Activated CD4-positive, alpha-beta memory T cell treated with anti-CD3 and anti-CD28 coated beads, Interleukin-2, amount 10 ng/mL, durations not matched to agents 7 days and 5 days (primary cell): ENCODE measurements around the gene ESPNL. TPM values are rescaled to one million over a fixed set of nuclear protein-coding genes. Genes with fewer than 3 reads are reported as not detected.
"Not testable (repeated sequence)": the region's sequence is repeated elsewhere in the genome, so short reads cannot be mapped to it uniquely, and the experiment has no call there.

Source experiments
- CTCF ChIA-PET: fragments of 350-600 bp; sonication (Branson Sonifier 250); formaldehyde crosslinking; loops from one replicate; lab custom pipeline; 2021; ENCODE audit warnings: antibody characterized with exemption, inconsistent platforms; lab: Charles Lee
- POLR2A ChIA-PET: fragments of 350-600 bp; sonication (Branson Sonifier 250); formaldehyde crosslinking; loops from one replicate; lab custom pipeline; 2021; ENCODE audit warnings: antibody characterized with exemption; lab: Charles Lee
- DNase-seq: peaks from one replicate; pipeline ENCODE4 v3.0.0-alpha.2; 2020
- H3K27ac Mint-ChIP-seq: one replicate; pipeline ENCODE4 v1.8.0; 2021; ENCODE audit warnings: mild to moderate bottlenecking, mixed read lengths
- H3K27me3 Mint-ChIP-seq: one replicate; pipeline ENCODE4 v1.8.0; 2021; ENCODE audit warnings: mixed read lengths
- H3K36me3 Mint-ChIP-seq: one replicate; pipeline ENCODE4 v1.8.0; 2021; ENCODE audit warnings: low read depth, mixed read lengths
- H3K4me1 Mint-ChIP-seq: one replicate; pipeline ENCODE4 v1.8.0; 2021; ENCODE audit warnings: mixed read lengths
- H3K4me3 Mint-ChIP-seq: one replicate; pipeline ENCODE4 v1.8.0; 2021; ENCODE audit warnings: mild to moderate bottlenecking, mixed read lengths
- H3K9me3 Mint-ChIP-seq: one replicate; pipeline ENCODE4 v1.8.0; 2021; ENCODE audit warnings: mixed read lengths
- total RNA-seq, 2 experiments: library from RNA; stranded (reverse); gene quantifications; one replicate each; pipeline ENCODE4 v1.2.3, GENCODE V29; 2021

The ESPNL gene
- total RNA-seq, 2 experiments from 2014 or later: 0.05 to 0.18 TPM

- POLR2A ChIA-PET, H3K27ac Mint-ChIP-seq, H3K4me3 Mint-ChIP-seq, DNase-seq, CTCF ChIA-PET, H3K9me3 Mint-ChIP-seq, H3K27me3 Mint-ChIP-seq: not testable (repeated sequence)
- Mint-ChIP-seq H3K4me1 (peaks cover 11% of the 10 kb centered on the region), H3K36me3 (peaks cover 48% of the 10 kb centered on the region)
Observed at GRCh38 chr2:238171072-238171431, 70.9 kb downstream of the ESPNL start.

GRCh38 chr2:238171575-238172187, 71.5 kb downstream of the ESPNL start:
- Mint-ChIP-seq H3K27ac (no peak overlapping the region), H3K27me3 (no peaks in the 10 kb centered on the region), H3K9me3 (no peaks in the 10 kb centered on the region), H3K4me1 (peaks cover 11% of the 10 kb centered on the region), H3K36me3 (peaks cover 52% of the 10 kb centered on the region), H3K4me3 (no peak overlapping the region)
- POLR2A ChIA-PET: no interaction called here
- DNase-seq: no peak
- CTCF ChIA-PET: no interaction called here

DNA sequence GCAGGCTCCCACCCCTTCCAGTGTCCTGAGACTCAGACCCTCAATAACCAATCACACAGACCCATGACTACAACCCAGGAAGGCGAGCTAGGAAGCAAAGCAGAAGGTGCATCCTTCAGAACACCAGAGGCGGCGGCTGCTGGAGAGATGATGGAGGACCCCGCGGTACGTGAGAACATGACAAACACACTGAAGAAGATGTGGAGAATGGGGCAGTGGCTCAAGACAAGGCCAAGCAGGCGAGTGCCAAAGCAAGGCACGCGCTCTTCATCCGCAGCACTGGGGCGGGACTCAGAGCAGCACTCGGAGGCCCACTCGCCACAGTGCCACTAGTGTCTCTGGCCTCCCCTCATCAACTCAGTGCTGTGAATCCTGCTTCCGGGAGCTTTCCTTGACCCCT, 72.3 kb downstream of the ESPNL start:
- CTCF ChIA-PET: no interaction called here
- peaks cover 57% of the 10 kb centered on the region for H3K36me3 Mint-ChIP-seq
- H3K4me1 Mint-ChIP-seq: peaks cover 11% of the 10 kb centered on the region
- POLR2A ChIA-PET: no interaction called here
- H3K27me3 Mint-ChIP-seq: no peaks in the 10 kb centered on the region
- no peak overlapping the region for H3K4me3 Mint-ChIP-seq
- no peak for DNase-seq
- no peaks in the 10 kb centered on the region for H3K9me3 Mint-ChIP-seq
- no peak overlapping the region for H3K27ac Mint-ChIP-seq

GRCh38 chr2:238173692-238174091, 73.6 kb downstream of the ESPNL start:
- Mint-ChIP-seq H3K36me3 (peaks cover 60% of the 10 kb centered on the region), H3K27ac (no peak overlapping the region), H3K27me3 (no peaks in the 10 kb centered on the region), H3K4me1 (peaks cover 10% of the 10 kb centered on the region), H3K4me3 (no peak overlapping the region), H3K9me3 (no peaks in the 10 kb centered on the region)
- ChIA-PET POLR2A (no interaction called here), CTCF (no interaction called here)
- DNase-seq: no peak

DNA sequence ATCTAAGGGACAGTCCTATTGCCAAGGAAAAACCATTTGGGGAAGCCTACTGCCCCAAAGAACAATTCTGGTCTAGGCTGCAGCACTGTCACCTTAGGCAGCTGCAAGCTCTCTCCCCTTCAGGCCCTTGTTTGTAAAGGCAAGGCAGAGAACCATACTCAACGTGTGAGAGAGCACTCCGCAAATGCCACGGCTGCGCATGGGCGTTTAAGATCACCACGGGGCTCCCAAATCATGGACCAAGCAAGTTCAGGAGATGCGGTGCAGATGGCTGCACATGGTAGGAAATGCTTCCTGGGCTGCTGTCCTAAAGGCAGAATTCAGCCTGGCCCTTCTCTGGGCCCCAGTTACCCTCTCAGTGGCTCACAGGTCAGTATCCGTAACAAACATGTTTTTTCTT, 74.2 kb downstream of the ESPNL start:
- no peak for DNase-seq

DNA sequence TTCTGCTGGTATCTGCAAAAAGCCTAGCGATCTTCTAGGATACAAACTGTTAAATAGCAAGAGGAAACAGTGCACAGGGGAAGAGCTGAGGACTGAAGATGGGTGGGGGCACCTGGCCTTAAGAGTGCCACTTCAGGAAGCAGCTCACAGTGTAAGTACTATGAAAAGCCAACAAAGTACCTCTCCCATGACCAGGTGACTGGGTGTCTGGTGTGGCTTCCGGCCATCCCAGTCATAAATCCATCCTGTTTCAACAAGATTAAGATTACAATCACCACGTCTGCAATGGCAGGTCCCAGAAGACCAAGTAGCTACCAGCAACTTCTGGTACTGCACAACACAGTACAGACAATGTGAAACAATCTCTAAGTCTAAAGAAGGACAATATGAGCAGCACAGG, 74.6 kb downstream of the ESPNL start:
- Mint-ChIP-seq H3K4me3 (no peak overlapping the region), H3K36me3 (peaks cover 65% of the 10 kb centered on the region), H3K9me3 (no peaks in the 10 kb centered on the region), H3K27me3 (no peaks in the 10 kb centered on the region), H3K4me1 (peaks cover 4% of the 10 kb centered on the region), H3K27ac (no peak overlapping the region)
- DNase-seq: no peak
- ChIA-PET POLR2A (no interaction called here), CTCF (no interaction called here)

More for the DNA sequence above, 74.2 kb downstream of the ESPNL start:
- ChIA-PET POLR2A (no interaction called here), CTCF (no interaction called here)
- Mint-ChIP-seq H3K36me3 (peaks cover 63% of the 10 kb centered on the region), H3K9me3 (no peaks in the 10 kb centered on the region), H3K4me1 (peaks cover 6% of the 10 kb centered on the region), H3K27ac (no peak overlapping the region), H3K4me3 (no peak overlapping the region), H3K27me3 (no peaks in the 10 kb centered on the region)

- Mint-ChIP-seq H3K4me1 (no peaks in the 10 kb centered on the region), H3K36me3 (peaks cover 68% of the 10 kb centered on the region), H3K9me3 (no peaks in the 10 kb centered on the region), H3K4me3 (no peak overlapping the region), H3K27me3 (no peaks in the 10 kb centered on the region), H3K27ac (no peak overlapping the region)
- ChIA-PET POLR2A (no interaction called here), CTCF (no interaction called here)
- DNase-seq: no peak
Observed at GRCh38 chr2:238176613-238177012, 76.5 kb downstream of the ESPNL start.

DNA sequence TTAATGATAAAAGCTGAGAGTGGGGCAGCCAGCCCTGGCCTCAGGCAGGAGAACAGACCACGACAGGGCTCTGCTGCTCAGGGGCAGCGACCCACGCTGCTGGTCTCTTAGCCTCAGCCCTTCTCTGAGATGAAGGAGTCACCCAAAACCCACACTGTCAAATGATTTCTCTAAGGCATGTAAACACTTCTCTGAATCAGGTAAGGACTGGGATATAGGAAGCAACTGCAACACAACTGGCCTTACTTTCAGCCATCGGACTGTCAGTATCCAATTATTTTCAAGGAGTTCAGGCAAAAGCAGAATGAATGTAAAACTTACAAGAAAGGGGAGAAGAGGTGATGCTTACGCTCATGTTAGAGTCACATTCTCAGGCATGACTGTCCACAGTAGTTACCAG, 80.4 kb downstream of the ESPNL start:
- Mint-ChIP-seq H3K36me3 (peaks cover 74% of the 10 kb centered on the region), H3K4me1 (peaks cover 7% of the 10 kb centered on the region)
- POLR2A ChIA-PET: no interaction called here

GRCh38 chr2:238182362-238182761, 82.2 kb downstream of the ESPNL start:
- POLR2A ChIA-PET: no interaction called here
- no peak for DNase-seq
- Mint-ChIP-seq H3K9me3 (no peaks in the 10 kb centered on the region), H3K27ac (no peak overlapping the region), H3K36me3 (peaks cover 80% of the 10 kb centered on the region), H3K4me3 (no peak overlapping the region), H3K27me3 (no peaks in the 10 kb centered on the region), H3K4me1 (peaks cover 7% of the 10 kb centered on the region)
- CTCF ChIA-PET: no interaction called here

More for the DNA sequence above, 80.4 kb downstream of the ESPNL start:
- Mint-ChIP-seq H3K27ac (peak overlapping the region; percentile 13), H3K9me3 (no peaks in the 10 kb centered on the region), H3K4me3 (no peak overlapping the region), H3K27me3 (no peaks in the 10 kb centered on the region)
- CTCF ChIA-PET: no interaction called here
- no peak for DNase-seq

Other genes with a start within 250 kb of the ESPNL start
- 1 to 10 TPM; 8.1 to 9.6 TPM for gene RAMP1, start 240.7 kb upstream of the ESPNL start, total RNA-seq
- gene UBE2F, start 133.3 kb upstream of the ESPNL start, total RNA-seq: 10 to 100 TPM; 77.5 to 82.7 TPM
- 10 to 100 TPM; 22.0 to 22.6 TPM for gene SCLY, start 39.3 kb upstream of the ESPNL start, total RNA-seq
- not detected for gene KLHL30, start 38.3 kb downstream of the ESPNL start, total RNA-seq
- gene ERFE, start 58.6 kb downstream of the ESPNL start, total RNA-seq: not detected
- gene ILKAP, start 103.4 kb downstream of the ESPNL start, total RNA-seq: 10 to 100 TPM; 50.8 to 54.3 TPM
- 1 to 10 TPM; 2.7 to 3.7 TPM for gene HES6, start 139.7 kb downstream of the ESPNL start, total RNA-seq
- gene PER2, start 188.3 kb downstream of the ESPNL start, total RNA-seq: 1 to 10 TPM; 8.7 to 9.2 TPM
- gene TRAF3IP1, start 220.2 kb downstream of the ESPNL start, total RNA-seq: 1 to 10 TPM; 5.4 to 7.0 TPM